PC-3 (cell line): ENCODE data around the gene NUP155.

Experiments
- EZH2 ChIP-seq: fragments of 300-600 bp; sonication (generic); IDR thresholded peaks from one replicate; pipeline ENCODE4 v1.6.1; 2017; ENCODE audit warnings: antibody characterized with exemption, mild to moderate bottlenecking, low read length; ENCODE audit not compliant: unreplicated experiment
- TF ChIP-seq, protein P1 (sequence below): fragments of 300-600 bp; sonication (generic); conservative IDR thresholded peaks from 2 replicates; pipeline ENCODE4 v1.5.1; 2017; ENCODE audit warnings: antibody characterized with exemption, low read depth, mild to moderate bottlenecking, low read length

DNA sequence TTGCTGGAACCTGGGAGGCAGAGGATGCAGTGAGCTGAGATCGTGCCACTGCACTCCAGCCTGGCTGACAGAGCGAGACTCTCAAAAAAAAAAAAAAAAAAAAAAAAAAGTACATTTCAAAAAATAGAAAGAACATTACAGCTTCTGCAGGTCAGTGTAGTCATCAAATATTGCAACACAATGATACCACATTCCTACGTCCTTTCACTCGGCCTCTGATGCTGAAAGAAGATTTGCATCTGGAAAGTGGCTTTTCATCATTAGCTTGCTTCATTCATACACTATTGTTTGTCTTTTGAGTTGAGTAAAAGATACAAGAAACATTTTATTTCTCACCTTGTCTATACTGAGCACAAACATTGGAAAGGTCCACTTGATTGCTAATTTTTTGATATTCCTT, 62.1 kb downstream of the NUP155 start:
- no peak for TF ChIP-seq EZH2
- TF ChIP-seq, protein P1, sequence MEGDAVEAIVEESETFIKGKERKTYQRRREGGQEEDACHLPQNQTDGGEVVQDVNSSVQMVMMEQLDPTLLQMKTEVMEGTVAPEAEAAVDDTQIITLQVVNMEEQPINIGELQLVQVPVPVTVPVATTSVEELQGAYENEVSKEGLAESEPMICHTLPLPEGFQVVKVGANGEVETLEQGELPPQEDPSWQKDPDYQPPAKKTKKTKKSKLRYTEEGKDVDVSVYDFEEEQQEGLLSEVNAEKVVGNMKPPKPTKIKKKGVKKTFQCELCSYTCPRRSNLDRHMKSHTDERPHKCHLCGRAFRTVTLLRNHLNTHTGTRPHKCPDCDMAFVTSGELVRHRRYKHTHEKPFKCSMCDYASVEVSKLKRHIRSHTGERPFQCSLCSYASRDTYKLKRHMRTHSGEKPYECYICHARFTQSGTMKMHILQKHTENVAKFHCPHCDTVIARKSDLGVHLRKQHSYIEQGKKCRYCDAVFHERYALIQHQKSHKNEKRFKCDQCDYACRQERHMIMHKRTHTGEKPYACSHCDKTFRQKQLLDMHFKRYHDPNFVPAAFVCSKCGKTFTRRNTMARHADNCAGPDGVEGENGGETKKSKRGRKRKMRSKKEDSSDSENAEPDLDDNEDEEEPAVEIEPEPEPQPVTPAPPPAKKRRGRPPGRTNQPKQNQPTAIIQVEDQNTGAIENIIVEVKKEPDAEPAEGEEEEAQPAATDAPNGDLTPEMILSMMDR, result no peak
